ENCODE results near the gene TMEM95.

DNA sequence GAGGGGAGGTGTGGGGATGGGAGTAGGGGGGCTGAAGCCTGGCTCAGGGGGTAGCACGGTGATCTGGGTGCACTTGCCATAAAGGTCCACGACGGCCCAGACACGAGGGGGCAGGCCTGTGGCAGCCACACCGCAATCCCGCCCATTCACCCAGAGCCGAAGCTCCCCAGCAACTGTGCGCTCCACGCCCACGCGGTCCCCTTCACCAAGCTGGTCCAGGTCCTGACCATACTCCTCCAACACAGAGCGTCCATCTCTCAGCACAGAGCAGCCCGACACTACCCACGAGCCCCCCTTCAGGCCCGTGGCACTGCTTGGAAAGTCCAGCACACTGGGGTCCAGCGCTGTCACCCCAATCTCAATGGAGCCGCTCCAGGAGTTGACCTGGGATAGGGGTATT lies 27.5 kb upstream of the TMEM95 start:
- TF ChIP-seq, protein P1, sequence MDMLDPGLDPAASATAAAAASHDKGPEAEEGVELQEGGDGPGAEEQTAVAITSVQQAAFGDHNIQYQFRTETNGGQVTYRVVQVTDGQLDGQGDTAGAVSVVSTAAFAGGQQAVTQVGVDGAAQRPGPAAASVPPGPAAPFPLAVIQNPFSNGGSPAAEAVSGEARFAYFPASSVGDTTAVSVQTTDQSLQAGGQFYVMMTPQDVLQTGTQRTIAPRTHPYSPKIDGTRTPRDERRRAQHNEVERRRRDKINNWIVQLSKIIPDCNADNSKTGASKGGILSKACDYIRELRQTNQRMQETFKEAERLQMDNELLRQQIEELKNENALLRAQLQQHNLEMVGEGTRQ (IDR thresholded peaks at IDR 0.05; ENCODE audit: low read length), result no peak
- TF ChIP-seq, protein P2, sequence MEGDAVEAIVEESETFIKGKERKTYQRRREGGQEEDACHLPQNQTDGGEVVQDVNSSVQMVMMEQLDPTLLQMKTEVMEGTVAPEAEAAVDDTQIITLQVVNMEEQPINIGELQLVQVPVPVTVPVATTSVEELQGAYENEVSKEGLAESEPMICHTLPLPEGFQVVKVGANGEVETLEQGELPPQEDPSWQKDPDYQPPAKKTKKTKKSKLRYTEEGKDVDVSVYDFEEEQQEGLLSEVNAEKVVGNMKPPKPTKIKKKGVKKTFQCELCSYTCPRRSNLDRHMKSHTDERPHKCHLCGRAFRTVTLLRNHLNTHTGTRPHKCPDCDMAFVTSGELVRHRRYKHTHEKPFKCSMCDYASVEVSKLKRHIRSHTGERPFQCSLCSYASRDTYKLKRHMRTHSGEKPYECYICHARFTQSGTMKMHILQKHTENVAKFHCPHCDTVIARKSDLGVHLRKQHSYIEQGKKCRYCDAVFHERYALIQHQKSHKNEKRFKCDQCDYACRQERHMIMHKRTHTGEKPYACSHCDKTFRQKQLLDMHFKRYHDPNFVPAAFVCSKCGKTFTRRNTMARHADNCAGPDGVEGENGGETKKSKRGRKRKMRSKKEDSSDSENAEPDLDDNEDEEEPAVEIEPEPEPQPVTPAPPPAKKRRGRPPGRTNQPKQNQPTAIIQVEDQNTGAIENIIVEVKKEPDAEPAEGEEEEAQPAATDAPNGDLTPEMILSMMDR (IDR thresholded peaks at IDR 0.05; ENCODE audit: control extremely low read depth in 1 of 3, insufficient read depth in 1 of 3, low read depth in 1 of 3, low read length in 3 of 3), result no peak
- TF ChIP-seq POLR2A (IDR thresholded peaks at IDR 0.05; ENCODE audit: control extremely low read depth in 1 of 2, low read depth in 2 of 2, low read length in 2 of 2), result no peak
- no peak for TF ChIP-seq HDAC2 (IDR thresholded peaks at IDR 0.05; ENCODE audit: borderline replicate concordance in 1 of 2, low read depth in 2 of 2, low read length in 2 of 2)
- no peak for TF ChIP-seq ZNF274 (IDR thresholded peaks at IDR 0.05; ENCODE audit: borderline replicate concordance, extremely low read depth, low read length)
- TF ChIP-seq, protein P3, sequence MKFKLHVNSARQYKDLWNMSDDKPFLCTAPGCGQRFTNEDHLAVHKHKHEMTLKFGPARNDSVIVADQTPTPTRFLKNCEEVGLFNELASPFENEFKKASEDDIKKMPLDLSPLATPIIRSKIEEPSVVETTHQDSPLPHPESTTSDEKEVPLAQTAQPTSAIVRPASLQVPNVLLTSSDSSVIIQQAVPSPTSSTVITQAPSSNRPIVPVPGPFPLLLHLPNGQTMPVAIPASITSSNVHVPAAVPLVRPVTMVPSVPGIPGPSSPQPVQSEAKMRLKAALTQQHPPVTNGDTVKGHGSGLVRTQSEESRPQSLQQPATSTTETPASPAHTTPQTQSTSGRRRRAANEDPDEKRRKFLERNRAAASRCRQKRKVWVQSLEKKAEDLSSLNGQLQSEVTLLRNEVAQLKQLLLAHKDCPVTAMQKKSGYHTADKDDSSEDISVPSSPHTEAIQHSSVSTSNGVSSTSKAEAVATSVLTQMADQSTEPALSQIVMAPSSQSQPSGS (IDR thresholded peaks at IDR 0.05; ENCODE audit: low read length), result no peak
- TF ChIP-seq POLR2AphosphoS5 (IDR thresholded peaks at IDR 0.05; ENCODE audit: low read depth, low read length), result no peak
- TF ChIP-seq, protein P4, sequence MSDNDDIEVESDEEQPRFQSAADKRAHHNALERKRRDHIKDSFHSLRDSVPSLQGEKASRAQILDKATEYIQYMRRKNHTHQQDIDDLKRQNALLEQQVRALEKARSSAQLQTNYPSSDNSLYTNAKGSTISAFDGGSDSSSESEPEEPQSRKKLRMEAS (IDR thresholded peaks at IDR 0.05), result no peak
- TF ChIP-seq SIRT6 (IDR thresholded peaks at IDR 0.05; ENCODE audit: low read length), result no peak
- no peak for TF ChIP-seq SRF (IDR thresholded peaks at IDR 0.05; ENCODE audit: low read depth, low read length)
- no peak for TF ChIP-seq GABPA (IDR thresholded peaks at IDR 0.05; ENCODE audit: borderline replicate concordance, insufficient read depth, low read length)
- no peak for TF ChIP-seq KDM5A (IDR thresholded peaks at IDR 0.05; ENCODE audit: low read length)
- no peak for TF ChIP-seq TAF1 (IDR thresholded peaks at IDR 0.05; ENCODE audit: low read depth, low read length)

Data from H1 (cell line).